PC-9 (cell line): ENCODE data around the gene TSKS. TPM values are rescaled to one million over a fixed set of nuclear protein-coding genes. Genes with fewer than 3 reads are reported as not detected.
A peak's percentile ranks its signal among the peaks of the same experiment; 100 is the strongest.

Experiments used
- BruUV-seq: library from RNA; stranded (reverse); fragments of 400-500 nt; replicated peaks from 2 replicates; lab custom pipeline; 2021; lab: Mats Ljungman, UMichigan
- CTCF ChIA-PET: fragments of 300-600 bp; sonication (Branson Sonifier 250); formaldehyde crosslinking; loops from one replicate; lab custom pipeline; 2022; ENCODE audit warnings: antibody characterized with exemption; lab: Charles Lee
- POLR2A ChIA-PET: fragments of 300-600 bp; sonication (Branson Sonifier 250); formaldehyde crosslinking; loops from one replicate; lab custom pipeline; 2022; ENCODE audit warnings: antibody characterized with exemption; ENCODE audit not compliant: unreplicated experiment; lab: Charles Lee
- DNase-seq, 2 experiments: peaks; one replicate each; pipeline versions ENCODE4 v3.0.0 to v3.0.0-alpha.2; 2015 to 2022; ENCODE audit warnings: mixed read lengths in 1 of 2
- H2AFZ ChIP-seq: fragments of 200-600 bp; sonication (generic); 2 replicates; pipeline ENCODE4 v1.8.1; 2017; ENCODE audit warnings: antibody characterized with exemption
- H3F3A ChIP-seq: fragments of 200-600 bp; sonication (generic); 2 replicates; pipeline ENCODE4 v1.8.1; 2017; ENCODE audit warnings: antibody characterized with exemption, mild to moderate bottlenecking, low read depth; ENCODE audit not compliant: insufficient read depth
- H3K27ac ChIP-seq: fragments of 200-600 bp; sonication (generic); 2 replicates; pipeline ENCODE4 v1.6.1; 2016; ENCODE audit warnings: mixed run types
- H3K27me3 ChIP-seq: fragments of 200-600 bp; sonication (generic); 2 replicates; pipeline ENCODE4 v1.6.1; 2016; ENCODE audit warnings: low read depth, mixed run types; ENCODE audit not compliant: insufficient read depth
- H3K36me3 ChIP-seq: fragments of 200-600 bp; sonication (generic); 2 replicates; pipeline ENCODE4 v1.6.1; 2016; ENCODE audit warnings: low read depth, mixed run types
- H3K4me1 ChIP-seq: fragments of 200-600 bp; sonication (generic); replicated peaks from 2 replicates; pipeline ENCODE4 v1.6.1; 2016; ENCODE audit warnings: mixed run types; ENCODE audit not compliant: insufficient read depth
- H3K4me2 ChIP-seq: fragments of 200-600 bp; sonication (generic); 2 replicates; pipeline ENCODE4 v1.6.1; 2017; ENCODE audit warnings: mixed run types
- H3K4me3 ChIP-seq: fragments of 200-600 bp; sonication (generic); 2 replicates; pipeline ENCODE4 v1.6.1; 2016; ENCODE audit warnings: mixed run types
- H3K79me2 ChIP-seq: fragments of 200-600 bp; sonication (generic); 2 replicates; pipeline ENCODE4 v1.6.1; 2017; ENCODE audit warnings: low read depth, mixed run types
- H3K9me2 ChIP-seq: fragments of 200-600 bp; sonication (generic); 2 replicates; pipeline ENCODE4 v1.8.1; 2017; ENCODE audit warnings: mild to moderate bottlenecking; ENCODE audit not compliant: insufficient read depth
- H3K9me3 ChIP-seq: fragments of 200-600 bp; sonication (generic); 2 replicates; pipeline ENCODE4 v1.8.1; 2016; ENCODE audit warnings: low read depth; ENCODE audit not compliant: insufficient read depth
- H4K20me1 ChIP-seq: fragments of 200-600 bp; sonication (generic); 2 replicates; pipeline ENCODE4 v1.8.1; 2017; ENCODE audit not compliant: insufficient read depth
- EZH2 ChIP-seq: fragments of 200-600 bp; sonication (generic); IDR thresholded peaks from 2 replicates; pipeline ENCODE4 v1.8.0; 2017; ENCODE audit warnings: antibody characterized with exemption, low read depth
- intact Hi-C: fragments of 100-400 bp; cut with micrococcal nuclease; formaldehyde crosslinking; loops from one replicate; pipeline ENCODE4 v1.10.0; 2022; ENCODE audit not compliant: unreplicated experiment
- total RNA-seq: library from RNA; stranded (reverse); gene quantifications from 2 replicates; pipeline ENCODE4 v1.2.3, GENCODE V29; 2021
- TF ChIP-seq, protein P1 (sequence below): fragments of 200-600 bp; sonication (generic); conservative IDR thresholded peaks from 2 replicates; pipeline ENCODE4 v1.6.1; 2017; ENCODE audit warnings: mixed run types, antibody characterized with exemption, mild to moderate bottlenecking, moderate library complexity

Gene TSKS
- total RNA-seq, 1 experiment from 2014 or later = not detected

DNA sequence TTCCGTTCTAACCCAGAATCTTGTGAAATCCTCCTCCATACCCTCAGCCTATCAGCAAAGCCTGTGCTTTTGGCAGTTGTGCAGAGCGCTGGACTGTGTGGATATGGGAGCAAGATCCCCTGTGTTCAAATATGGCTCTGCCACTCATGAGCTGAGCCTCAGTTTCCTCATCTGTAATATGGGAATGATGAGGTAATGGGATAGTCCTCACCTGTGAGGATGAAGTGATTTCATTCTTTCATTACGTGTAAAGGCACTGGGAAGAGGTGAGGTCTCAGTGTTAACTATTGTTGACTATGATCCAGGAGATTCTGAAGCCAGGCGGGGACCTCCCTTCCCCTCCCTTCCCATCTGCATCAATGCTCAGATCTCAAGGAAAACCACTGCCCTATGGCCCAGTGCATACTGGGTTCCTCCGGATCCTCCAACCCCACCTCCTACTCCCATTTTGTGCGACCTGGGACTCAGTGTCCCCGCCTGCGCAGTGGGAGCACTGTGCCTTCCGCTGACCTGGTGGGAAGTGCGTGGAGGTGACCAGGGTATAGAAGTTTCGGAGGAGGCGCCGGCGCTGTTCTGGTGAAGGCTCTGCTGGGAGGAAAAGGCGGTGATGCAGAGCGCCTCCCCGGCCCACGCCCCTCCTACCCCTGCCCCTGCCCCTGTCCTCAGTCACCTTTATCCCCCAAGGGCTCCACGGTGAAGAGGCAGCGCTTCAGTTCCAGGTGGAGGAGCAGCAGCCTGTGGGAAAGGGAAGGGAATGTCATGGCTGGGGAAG lies 45.0 kb upstream of the TSKS start:
- no TSS peak for BruUV-seq
- H3K4me2 ChIP-seq = peak overlapping the region; percentile 71; the same call in 1 of the 2 replicates
- H3F3A ChIP-seq = peaks cover 40% of the 10 kb centered on the region; the same call in 1 of the 2 replicates
- peaks cover 6% of the 10 kb centered on the region; the same call in 1 of the 2 replicates for H4K20me1 ChIP-seq
- no peaks in the 10 kb centered on the region for H3K27me3 ChIP-seq
- no peak overlapping the region for H3K27ac ChIP-seq
- no peaks in the 10 kb centered on the region for H3K9me3 ChIP-seq
- TF ChIP-seq, protein P1, sequence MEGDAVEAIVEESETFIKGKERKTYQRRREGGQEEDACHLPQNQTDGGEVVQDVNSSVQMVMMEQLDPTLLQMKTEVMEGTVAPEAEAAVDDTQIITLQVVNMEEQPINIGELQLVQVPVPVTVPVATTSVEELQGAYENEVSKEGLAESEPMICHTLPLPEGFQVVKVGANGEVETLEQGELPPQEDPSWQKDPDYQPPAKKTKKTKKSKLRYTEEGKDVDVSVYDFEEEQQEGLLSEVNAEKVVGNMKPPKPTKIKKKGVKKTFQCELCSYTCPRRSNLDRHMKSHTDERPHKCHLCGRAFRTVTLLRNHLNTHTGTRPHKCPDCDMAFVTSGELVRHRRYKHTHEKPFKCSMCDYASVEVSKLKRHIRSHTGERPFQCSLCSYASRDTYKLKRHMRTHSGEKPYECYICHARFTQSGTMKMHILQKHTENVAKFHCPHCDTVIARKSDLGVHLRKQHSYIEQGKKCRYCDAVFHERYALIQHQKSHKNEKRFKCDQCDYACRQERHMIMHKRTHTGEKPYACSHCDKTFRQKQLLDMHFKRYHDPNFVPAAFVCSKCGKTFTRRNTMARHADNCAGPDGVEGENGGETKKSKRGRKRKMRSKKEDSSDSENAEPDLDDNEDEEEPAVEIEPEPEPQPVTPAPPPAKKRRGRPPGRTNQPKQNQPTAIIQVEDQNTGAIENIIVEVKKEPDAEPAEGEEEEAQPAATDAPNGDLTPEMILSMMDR = no peak
- TF ChIP-seq EZH2 = no peak
- no peaks in the 10 kb centered on the region for H3K36me3 ChIP-seq
- DNase-seq = no peak
- peak overlapping the region; percentile 60; the same call in 1 of the 2 replicates for H3K4me3 ChIP-seq
- ChIA-PET POLR2A (no interaction called here), CTCF (interaction anchor here (0.6 kb wide), 1 partner anchor 48 kb away, joined by 4 read pairs; no protein-coding TSS in a partner anchor)
- H3K79me2 ChIP-seq = no peaks in the 10 kb centered on the region
- intact Hi-C loops = no loop called here
- H3K9me2 ChIP-seq = no peaks in the 10 kb centered on the region
- no peak overlapping the region for H2AFZ ChIP-seq
- H3K4me1 ChIP-seq = peaks cover 7% of the 10 kb centered on the region

DNA sequence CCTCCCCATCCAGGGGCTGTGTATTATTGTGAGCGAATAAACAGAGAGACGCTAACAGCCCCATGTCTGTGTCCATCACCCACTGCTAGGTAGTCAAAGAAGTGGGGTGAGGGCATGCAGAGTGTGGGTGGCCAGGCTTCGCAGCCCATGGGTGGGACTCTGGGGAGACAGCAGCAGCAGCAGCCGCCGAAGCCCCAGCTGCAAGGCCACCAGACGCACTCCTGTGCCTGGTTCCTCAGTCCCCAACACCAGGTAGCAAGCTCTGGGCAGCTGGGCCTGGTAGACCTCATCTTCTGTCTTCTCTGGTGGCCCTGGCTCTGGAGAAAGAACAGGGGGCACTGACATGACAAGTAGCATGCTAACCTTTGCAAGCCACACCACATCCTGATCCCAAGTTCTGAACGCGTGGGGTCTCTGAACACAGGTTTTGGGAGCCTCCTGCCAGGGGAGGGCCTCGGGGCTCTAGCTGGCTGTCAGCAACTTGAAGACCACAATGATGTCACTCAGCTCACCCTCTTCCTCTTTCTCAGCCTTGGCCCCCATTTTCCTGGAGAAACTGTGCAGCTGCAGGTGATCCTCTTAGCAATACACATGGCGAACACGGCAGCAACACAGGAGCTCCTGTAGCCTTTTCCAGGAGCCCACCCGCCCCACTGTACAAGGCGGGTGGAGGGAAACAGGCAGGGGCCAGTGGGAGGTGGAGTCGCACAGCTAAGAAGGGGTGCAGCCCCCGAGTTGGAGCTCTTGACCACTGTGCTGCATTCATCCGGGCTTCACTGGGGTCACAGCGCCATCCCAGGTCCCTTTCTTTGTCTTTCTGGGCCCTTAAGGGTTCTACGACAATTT lies 44.2 kb upstream of the TSKS start:
- H3K36me3 ChIP-seq = no peaks in the 10 kb centered on the region
- POLR2A ChIA-PET = no interaction called here
- BruUV-seq = no TSS peak

DNA sequence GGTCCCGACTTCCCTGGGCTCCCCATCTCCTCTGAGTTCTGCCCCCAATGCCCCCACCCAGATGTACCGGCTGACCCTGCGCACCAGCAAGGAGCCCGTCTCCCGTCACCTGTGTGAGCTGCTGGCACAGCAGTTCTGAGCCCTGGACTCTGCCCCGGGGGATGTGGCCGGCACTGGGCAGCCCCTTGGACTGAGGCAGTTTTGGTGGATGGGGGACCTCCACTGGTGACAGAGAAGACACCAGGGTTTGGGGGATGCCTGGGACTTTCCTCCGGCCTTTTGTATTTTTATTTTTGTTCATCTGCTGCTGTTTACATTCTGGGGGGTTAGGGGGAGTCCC lies 43.5 kb upstream of the TSKS start:
- no peaks in the 10 kb centered on the region for H3K9me3 ChIP-seq
- BruUV-seq = no TSS peak
- H3K79me2 ChIP-seq = no peaks in the 10 kb centered on the region
- no peak overlapping the region for H3K27ac ChIP-seq
- no peak overlapping the region for H2AFZ ChIP-seq
- no peak for TF ChIP-seq EZH2
- TF ChIP-seq, protein P1 = no peak
- no peak overlapping the region for H3K4me2 ChIP-seq
- no peak overlapping the region for H3K4me3 ChIP-seq
- POLR2A ChIA-PET = no interaction called here
- intact Hi-C loops = no loop called here
- H4K20me1 ChIP-seq = peaks cover 6% of the 10 kb centered on the region; the same call in 1 of the 2 replicates
- H3K4me1 ChIP-seq = peaks cover 7% of the 10 kb centered on the region
- H3F3A ChIP-seq = peaks cover 39% of the 10 kb centered on the region; the same call in 1 of the 2 replicates
- no peaks in the 10 kb centered on the region for H3K36me3 ChIP-seq
- no peak for DNase-seq
- no peaks in the 10 kb centered on the region for H3K27me3 ChIP-seq
- CTCF ChIA-PET = no interaction called here
- H3K9me2 ChIP-seq = no peaks in the 10 kb centered on the region

More for the DNA sequence above, 44.2 kb upstream of the TSKS start:
- Histone ChIP-seq H3K27ac (no peak overlapping the region), H3K9me2 (no peaks in the 10 kb centered on the region), H3K79me2 (no peaks in the 10 kb centered on the region), H3K9me3 (no peaks in the 10 kb centered on the region), H3K4me1 (peaks cover 7% of the 10 kb centered on the region), H2AFZ (no peak overlapping the region), H3F3A (peaks cover 42% of the 10 kb centered on the region; the same call in 1 of the 2 replicates), H3K4me3 (no peak overlapping the region), H3K27me3 (no peaks in the 10 kb centered on the region), H3K4me2 (no peak overlapping the region), H4K20me1 (peaks cover 6% of the 10 kb centered on the region; the same call in 1 of the 2 replicates)
- TF ChIP-seq, protein P1 = no peak
- no peak for TF ChIP-seq EZH2
- CTCF ChIA-PET = interaction anchor here (0.6 kb wide), 1 partner anchor 47 kb away, joined by 4 read pairs; no protein-coding TSS in a partner anchor
- intact Hi-C loops = no loop called here
- no peak for DNase-seq
